IMR-90 (cell line): ENCODE measurements around the gene ELOB. TPM values are rescaled to one million over a fixed set of nuclear protein-coding genes. Genes with fewer than 3 reads are reported as not detected.

Experiments
- ATAC-seq: fragments of 200-7000 bp; cut with Tn5 transposase; 2 replicates; pipeline ENCODE4 v1.9.1; 2020; ENCODE audit warnings: low read depth, mild to moderate bottlenecking, moderate library complexity
- BruUV-seq: library from RNA; stranded (reverse); fragments of 400-500 nt; replicated peaks from 2 replicates; lab custom pipeline; 2021; lab: Mats Ljungman, UMichigan
- CTCF ChIA-PET: fragments of 300-600 bp; formaldehyde crosslinking; extraction: SDS; loops from one replicate; lab custom pipeline; 2021; ENCODE audit warnings: antibody characterized with exemption; lab: Yijun Ruan, JAX
- POLR2A ChIA-PET: fragments of 300-600 bp; sonication (Branson Sonifier 250); formaldehyde crosslinking; loops from one replicate; lab custom pipeline; 2022; ENCODE audit warnings: antibody characterized with exemption; ENCODE audit not compliant: unreplicated experiment; lab: Charles Lee
- DNase-seq: peaks from one replicate; pipeline ENCODE4 v3.0.0; 2013
- H2AFZ ChIP-seq: replicated peaks from 2 replicates; pipeline ENCODE3; 2013; ENCODE audit warnings: low read length, mild to moderate bottlenecking; ENCODE audit not compliant: poor library complexity
- H2AK5ac ChIP-seq: 2 replicates; pipeline ENCODE4 v1.6.1; 2013; ENCODE audit warnings: low read depth, low read length, inconsistent platforms
- H2AK9ac ChIP-seq: replicated peaks from 2 replicates; pipeline ENCODE3; 2013; ENCODE audit warnings: mild to moderate bottlenecking, low read depth, low read length, moderate library complexity; ENCODE audit not compliant: poor library complexity
- H2BK120ac ChIP-seq: 2 replicates; pipeline ENCODE4 v1.6.1; 2013; ENCODE audit warnings: low read depth, low read length, inconsistent platforms
- H2BK15ac ChIP-seq: 3 replicates; pipeline ENCODE4 v1.6.1; 2013; ENCODE audit warnings: low read depth, low read length, inconsistent platforms
- H2BK20ac ChIP-seq: 2 replicates; pipeline ENCODE4 v1.6.1; 2013; ENCODE audit warnings: low read depth, mild to moderate bottlenecking, inconsistent platforms, low read length, moderate library complexity
- H2BK5ac ChIP-seq: 2 replicates; pipeline ENCODE4 v1.6.1; 2013; ENCODE audit warnings: mild to moderate bottlenecking, low read depth, low read length, inconsistent platforms; ENCODE audit not compliant: poor library complexity, severe bottlenecking
- H3K14ac ChIP-seq: replicated peaks from 2 replicates; pipeline ENCODE4 v1.6.1; 2013; ENCODE audit warnings: low read depth, low read length, inconsistent platforms
- H3K18ac ChIP-seq: 2 replicates; pipeline ENCODE4 v1.6.1; 2013; ENCODE audit warnings: low read depth, low read length, control low read depth
- H3K23ac ChIP-seq: 2 replicates; pipeline ENCODE4 v1.6.1; 2013; ENCODE audit warnings: low read depth, low read length, inconsistent platforms
- H3K27ac ChIP-seq: 2 replicates; pipeline ENCODE4 v1.5.1; 2013; ENCODE audit warnings: mild to moderate bottlenecking, control low read depth, low read length; ENCODE audit not compliant: insufficient read depth
- H3K27me3 ChIP-seq: 2 replicates; pipeline ENCODE4 v1.6.1; 2013; ENCODE audit warnings: low read length; ENCODE audit not compliant: control insufficient read depth, insufficient read depth
- H3K36me3 ChIP-seq: 2 replicates; pipeline ENCODE4 v1.6.1; 2013; ENCODE audit warnings: low read length, mixed read lengths; ENCODE audit not compliant: control insufficient read depth, insufficient read depth
- H3K4ac ChIP-seq: 2 replicates; pipeline ENCODE4 v1.6.1; 2013; ENCODE audit warnings: low read depth, low read length, inconsistent platforms
- H3K4me1 ChIP-seq: 2 replicates; pipeline ENCODE4 v1.6.1; 2013; ENCODE audit warnings: low read length, mixed read lengths; ENCODE audit not compliant: control insufficient read depth, insufficient read depth
- H3K4me2 ChIP-seq: 2 replicates; pipeline ENCODE4 v1.6.1; 2013; ENCODE audit warnings: low read depth, mild to moderate bottlenecking, control low read depth, low read length, moderate library complexity
- H3K4me3 ChIP-seq: 2 replicates; pipeline ENCODE4 v1.5.1; 2013; ENCODE audit warnings: low read depth, mild to moderate bottlenecking, control low read depth, low read length, moderate library complexity; ENCODE audit not compliant: insufficient read depth
- H3K56ac ChIP-seq: 2 replicates; pipeline ENCODE4 v1.6.1; 2013; ENCODE audit warnings: low read length, inconsistent platforms; ENCODE audit not compliant: insufficient read depth; ENCODE audit errors: extremely low read depth
- H3K79me1 ChIP-seq, 2 experiments: 2 replicates each; pipeline ENCODE4 v1.6.1; 2013; ENCODE audit warnings: low read length in 2 of 2, inconsistent platforms in 1 of 2, low read depth in 1 of 2
- H3K9ac ChIP-seq: 2 replicates; pipeline ENCODE4 v1.6.1; 2013; ENCODE audit warnings: low read depth, low read length, control low read depth
- H3K9me1 ChIP-seq: 2 replicates; pipeline ENCODE4 v1.6.1; 2013; ENCODE audit warnings: low read length, inconsistent platforms; ENCODE audit not compliant: insufficient read depth
- H3K9me3 ChIP-seq: 2 replicates; pipeline ENCODE4 v1.6.1; 2013; ENCODE audit warnings: low read length; ENCODE audit not compliant: control insufficient read depth, insufficient read depth
- H4K20me1 ChIP-seq: 2 replicates; pipeline ENCODE4 v1.6.1; 2013; ENCODE audit warnings: low read length, inconsistent platforms; ENCODE audit not compliant: insufficient read depth
- H4K5ac ChIP-seq: 2 replicates; pipeline ENCODE4 v1.6.1; 2013; ENCODE audit warnings: mild to moderate bottlenecking, low read depth, low read length, control low read depth
- H4K8ac ChIP-seq, 2 experiments: 2 replicates each; pipeline ENCODE4 v1.6.1; 2013; ENCODE audit warnings: low read depth in 2 of 2, low read length in 2 of 2, control low read depth in 1 of 2, inconsistent platforms in 1 of 2
- H4K91ac ChIP-seq: 2 replicates; pipeline ENCODE4 v1.6.1; 2013; ENCODE audit warnings: low read depth, low read length, inconsistent platforms; ENCODE audit not compliant: insufficient read depth
- USF2 ChIP-seq: fragments of 150-350 bp; IDR thresholded peaks from 2 replicates; pipeline ENCODE4 v1.6.1; 2017; ENCODE audit warnings: mild to moderate bottlenecking, antibody characterized with exemption, low read length, low read depth
- WGBS, 2 experiments: methylation state at CpG; one replicate each; pipeline versions ENCODE4 v1.1.5 to v1.1.7; 2013; ENCODE audit warnings: missing lambda C conversion rate in 2 of 2; ENCODE audit not compliant: insufficient read length in 1 of 2; ENCODE audit errors: extremely low coverage in 2 of 2; 5-methylcytosine and 5-hydroxymethylcytosine counted together
- dilution Hi-C: fragments of 300-500 bp; cut with HindIII; formaldehyde crosslinking; loops from one replicate; pipeline ENCODE4 v1.14.3; 2018; ENCODE audit warnings: low sequenced_read_pairs; ENCODE audit not compliant: unreplicated experiment
- in situ Hi-C: fragments of 300-500 bp; cut with MboI; formaldehyde crosslinking; loops from 3 replicates; pipeline ENCODE4 v1.14.3; 2019; ENCODE audit warnings: low sequenced_read_pairs, inconsistent platforms, mixed read lengths
- intact Hi-C: fragments of 100-400 bp; cut with micrococcal nuclease; formaldehyde crosslinking; loops from 2 replicates; pipeline ENCODE4 v1.10.0; 2022
- polyA plus RNA-seq, 3 experiments: library from polyadenylated mRNA; depleted of rRNA; stranded (reverse); fragments of >200 nt; gene quantifications; 2 replicates each; pipeline ENCODE4 v1.2.3, GENCODE V29; 2012; ENCODE audit warnings: low replicate concordance in 1 of 3
- total RNA-seq: library from RNA; depleted of rRNA; stranded (reverse); fragments of >200 nt; gene quantifications from 2 replicates; pipeline ENCODE4 v1.2.3, GENCODE V29; 2012

ELOB gene
- total and polyA plus RNA-seq, 2 of the 4 experiments (the other 2 are of a cell fraction): 442 to 5,859 TPM

- no peak overlapping the region for H3K9ac ChIP-seq
- H2BK15ac ChIP-seq: no peak overlapping the region
- H2AFZ ChIP-seq: no peak overlapping the region
- no peak overlapping the region for H3K4me2 ChIP-seq
- H2BK20ac ChIP-seq: no peak overlapping the region
- DNase-seq (no peak), ATAC-seq (no peak)
- no peaks in the 10 kb centered on the region for H4K20me1 ChIP-seq
- H3K27me3 ChIP-seq: no peaks in the 10 kb centered on the region; the same call in 1 of the 2 replicates
- no peak overlapping the region for H3K4ac ChIP-seq
- no peak overlapping the region for H2AK9ac ChIP-seq
- no peak overlapping the region for H3K56ac ChIP-seq
- H2BK5ac ChIP-seq: no peak overlapping the region
- H3K9me1 ChIP-seq: no peaks in the 10 kb centered on the region
- no peak overlapping the region for H3K23ac ChIP-seq
- H3K4me1 ChIP-seq: no peaks in the 10 kb centered on the region
- 73% methylated on average over 9 of the region's 15 CpGs; no CpG with 5 or more reads in 1 of the 2 experiments for WGBS, 2 experiments
- no peak overlapping the region for H3K14ac ChIP-seq
- TF ChIP-seq USF2: no peak
- POLR2A ChIA-PET: no interaction called here
- no peak overlapping the region for H4K91ac ChIP-seq
- no TSS peak for BruUV-seq
- intact Hi-C loops (no loop called here), dilution Hi-C loops (no loop called here), in situ Hi-C loops (no loop called here)
- H4K5ac ChIP-seq: no peak overlapping the region
- H2AK5ac ChIP-seq: no peak overlapping the region
- H4K8ac ChIP-seq: no peak overlapping the region
- H2BK120ac ChIP-seq: no peak overlapping the region
- no peak overlapping the region for H3K4me3 ChIP-seq
- CTCF ChIA-PET: no interaction called here
- no peak overlapping the region for H3K27ac ChIP-seq
- H3K9me3 ChIP-seq: no peaks in the 10 kb centered on the region
- no peak overlapping the region for H3K18ac ChIP-seq
- H3K79me1 ChIP-seq: no peaks in the 10 kb centered on the region
- no peaks in the 10 kb centered on the region for H3K36me3 ChIP-seq
These were observed 31.8 kb downstream of the ELOB start for GRCh38 chr16:2745116-2745890.
